ENCODE measurements around the gene EDEM1. TPM values are rescaled to one million over a fixed set of nuclear protein-coding genes. Genes with fewer than 3 reads are reported as not detected.

The EDEM1 gene
- total and polyA plus RNA-seq, 10 of the 15 experiments (the other 5 are each of a cell fraction or from before 2014, with no cell fraction given), result 18.9 to 138 (median 57.5) TPM

GRCh38 chr3:5197470-5198312, 10.2 kb downstream of the EDEM1 start (continued):
- TF ChIP-seq ZNF687 (IDR thresholded peaks at IDR 0.05) (no peak; the same call in 1 of the 2 replicates), E4F1 (IDR thresholded peaks at IDR 0.05; ENCODE audit: borderline replicate concordance, partially characterized antibody) (no peak), HSF1 (IDR thresholded peaks at IDR 0.05; ENCODE audit: low read depth, low read length) (no peak), ELK1 (IDR thresholded peaks at IDR 0.05; ENCODE audit: low read depth, low read length) (no peak), BMI1 (IDR thresholded peaks at IDR 0.05; ENCODE audit: borderline replicate concordance) (no peak), CEBPB (IDR thresholded peaks at IDR 0.05; ENCODE audit: borderline replicate concordance in 1 of 2, low read depth in 2 of 2, low read length in 2 of 2) (peak; percentile 92 to 98; a peak in 3 of 4 replicates), ZBTB33 (IDR thresholded peaks at IDR 0.05) (no peak), ZNF622 (IDR thresholded peaks at IDR 0.05) (no peak), GABPA (IDR thresholded peaks at IDR 0.05; ENCODE audit: low read depth) (0 out of 2 replicates have a peak, but pooled peaks have one; percentile 46), YY1 (IDR thresholded peaks at IDR 0.05; ENCODE audit: low read depth, low read length) (no peak), ATF7 (IDR thresholded peaks at IDR 0.05; ENCODE audit: low read depth) (peak; percentile 97), NFYA (IDR thresholded peaks at IDR 0.05; ENCODE audit: borderline replicate concordance, low read depth, low read length) (no peak), POLR2AphosphoS5 (IDR thresholded peaks at IDR 0.05; ENCODE audit: low read length) (no peak)

All from GM12878 (cell line).